DND-41 (cell line): ENCODE data around the gene BPIFB2.

Experiments used
- ATAC-seq: fragments of 200-7000 bp; cut with Tn5 transposase; 3 replicates; pipeline ENCODE4 v1.9.1; 2021; ENCODE audit warnings: low read depth; ENCODE audit not compliant: insufficient read depth
- DNase-seq: peaks from one replicate; pipeline ENCODE4 v3.0.0-alpha.2; 2020
- H2AFZ ChIP-seq: 2 replicates; pipeline ENCODE4 v1.6.0; 2012; ENCODE audit warnings: low read depth, low read length
- H3K27ac ChIP-seq: 2 replicates; pipeline ENCODE4 v1.5.1; 2012; ENCODE audit warnings: low read length, inconsistent platforms
- H3K27me3 ChIP-seq: fragments of 200-600 bp; sonication (generic); 2 replicates; pipeline ENCODE4 v1.6.0; 2012; ENCODE audit warnings: low read length, mild to moderate bottlenecking, inconsistent platforms; ENCODE audit not compliant: insufficient read depth, poor library complexity
- H3K36me3 ChIP-seq: 2 replicates; pipeline ENCODE4 v1.5.1; 2012; ENCODE audit warnings: low read length, inconsistent platforms; ENCODE audit not compliant: insufficient read depth
- H3K4me1 ChIP-seq: 2 replicates; pipeline ENCODE4 v1.5.1; 2012; ENCODE audit warnings: mild to moderate bottlenecking, low read length; ENCODE audit not compliant: insufficient read depth
- H3K4me2 ChIP-seq: 2 replicates; pipeline ENCODE4 v1.6.0; 2012; ENCODE audit warnings: mild to moderate bottlenecking, moderate library complexity, low read length, inconsistent platforms; ENCODE audit not compliant: insufficient read depth
- H3K4me3 ChIP-seq, 2 experiments: fragments of 200-600 bp in 1 of 2; shearing (Covaris generic) in 1 of 2; 2 replicates each; pipeline ENCODE4 v1.5.1; 2012 to 2016; ENCODE audit warnings: inconsistent platforms in 2 of 2, low read length in 2 of 2, mild to moderate bottlenecking in 2 of 2, low read depth in 1 of 2, moderate library complexity in 1 of 2
- H3K79me2 ChIP-seq: 2 replicates; pipeline ENCODE4 v1.6.0; 2012; ENCODE audit warnings: low read length, inconsistent platforms; ENCODE audit not compliant: insufficient read depth
- H3K9ac ChIP-seq: 2 replicates; pipeline ENCODE4 v1.6.0; 2012; ENCODE audit warnings: low read depth, mild to moderate bottlenecking, inconsistent platforms, low read length, moderate library complexity
- H3K9me3 ChIP-seq: 2 replicates; pipeline ENCODE4 v1.5.1; 2012; ENCODE audit warnings: low read length, moderate library complexity, mild to moderate bottlenecking, inconsistent platforms; ENCODE audit not compliant: insufficient read depth, severe bottlenecking
- H4K20me1 ChIP-seq: 2 replicates; pipeline ENCODE4 v1.6.0; 2012; ENCODE audit warnings: low read length; ENCODE audit not compliant: insufficient read depth
- EZH2 ChIP-seq: IDR thresholded peaks from 3 replicates; pipeline ENCODE4 v1.6.1; 2012; ENCODE audit warnings: borderline replicate concordance, low read depth, mild to moderate bottlenecking, moderate library complexity, low read length, inconsistent platforms; ENCODE audit not compliant: severe bottlenecking
- TF ChIP-seq, protein P1 (sequence below): IDR thresholded peaks from 2 replicates; pipeline ENCODE4 v1.5.1; 2012; ENCODE audit warnings: borderline replicate concordance, low read length, moderate library complexity, mild to moderate bottlenecking; ENCODE audit not compliant: poor library complexity, severe bottlenecking; ENCODE audit errors: extremely low read depth

BPIFB2 gene

GRCh38 chr20:32984196-32984595 is 23.3 kb upstream of the BPIFB2 start:
- Histone ChIP-seq H3K9ac (no peak overlapping the region), H3K36me3 (no peaks in the 10 kb centered on the region), H3K4me3 (no peak overlapping the region), H3K27ac (no peak overlapping the region), H3K9me3 (no peaks in the 10 kb centered on the region), H3K4me2 (no peak overlapping the region), H2AFZ (no peak overlapping the region), H3K27me3 (no peaks in the 10 kb centered on the region), H3K79me2 (no peaks in the 10 kb centered on the region), H4K20me1 (no peaks in the 10 kb centered on the region), H3K4me1 (no peaks in the 10 kb centered on the region)
- no peak for DNase-seq
- ATAC-seq = no peak
- no peak for TF ChIP-seq EZH2
- TF ChIP-seq, protein P1, sequence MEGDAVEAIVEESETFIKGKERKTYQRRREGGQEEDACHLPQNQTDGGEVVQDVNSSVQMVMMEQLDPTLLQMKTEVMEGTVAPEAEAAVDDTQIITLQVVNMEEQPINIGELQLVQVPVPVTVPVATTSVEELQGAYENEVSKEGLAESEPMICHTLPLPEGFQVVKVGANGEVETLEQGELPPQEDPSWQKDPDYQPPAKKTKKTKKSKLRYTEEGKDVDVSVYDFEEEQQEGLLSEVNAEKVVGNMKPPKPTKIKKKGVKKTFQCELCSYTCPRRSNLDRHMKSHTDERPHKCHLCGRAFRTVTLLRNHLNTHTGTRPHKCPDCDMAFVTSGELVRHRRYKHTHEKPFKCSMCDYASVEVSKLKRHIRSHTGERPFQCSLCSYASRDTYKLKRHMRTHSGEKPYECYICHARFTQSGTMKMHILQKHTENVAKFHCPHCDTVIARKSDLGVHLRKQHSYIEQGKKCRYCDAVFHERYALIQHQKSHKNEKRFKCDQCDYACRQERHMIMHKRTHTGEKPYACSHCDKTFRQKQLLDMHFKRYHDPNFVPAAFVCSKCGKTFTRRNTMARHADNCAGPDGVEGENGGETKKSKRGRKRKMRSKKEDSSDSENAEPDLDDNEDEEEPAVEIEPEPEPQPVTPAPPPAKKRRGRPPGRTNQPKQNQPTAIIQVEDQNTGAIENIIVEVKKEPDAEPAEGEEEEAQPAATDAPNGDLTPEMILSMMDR = no peak

DNA sequence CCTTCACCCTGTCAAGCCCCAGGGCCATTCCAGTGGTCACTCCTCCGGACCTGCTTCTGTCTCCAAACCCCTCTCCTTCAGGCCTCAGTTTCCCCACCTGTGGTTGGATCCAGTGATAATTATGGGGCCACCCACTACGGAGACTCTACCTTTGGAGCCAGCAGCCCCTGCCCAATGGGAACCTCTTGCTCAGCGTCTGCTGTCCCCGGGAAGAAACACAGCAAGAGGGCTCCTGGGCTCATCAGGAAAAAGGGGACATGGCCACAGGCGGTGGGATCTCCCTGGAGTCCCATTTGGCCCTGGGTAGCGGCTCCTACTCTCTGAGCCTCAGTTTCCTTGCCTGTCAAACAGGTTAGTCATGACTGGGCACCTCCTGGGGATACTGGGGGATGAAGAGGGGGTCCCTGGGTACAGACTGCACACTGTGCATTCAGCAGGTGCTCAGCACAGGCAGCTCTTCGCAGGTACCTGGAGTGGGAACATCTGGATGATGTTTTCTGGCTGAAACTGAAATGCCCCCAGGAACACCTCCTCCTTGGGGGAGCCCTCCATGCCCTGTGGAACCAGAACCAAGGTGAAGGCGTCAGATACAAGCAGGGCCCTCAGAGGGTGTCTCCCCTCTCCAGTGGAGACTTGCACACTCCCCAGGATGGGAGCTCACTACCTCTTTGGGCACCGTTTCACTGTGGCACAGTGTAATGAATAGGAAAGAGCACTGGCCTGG is 22.7 kb upstream of the BPIFB2 start:
- Histone ChIP-seq H3K27ac (no peak overlapping the region), H3K4me3 (no peak overlapping the region), H3K27me3 (no peaks in the 10 kb centered on the region), H3K4me2 (no peak overlapping the region), H3K4me1 (no peaks in the 10 kb centered on the region), H2AFZ (no peak overlapping the region), H3K9ac (no peak overlapping the region), H4K20me1 (no peaks in the 10 kb centered on the region), H3K9me3 (no peaks in the 10 kb centered on the region), H3K79me2 (no peaks in the 10 kb centered on the region), H3K36me3 (no peaks in the 10 kb centered on the region)
- DNase-seq = no peak
- ATAC-seq = no peak
- no peak for TF ChIP-seq EZH2
- TF ChIP-seq, protein P1 = no peak

GRCh38 chr20:32985596-32985995 is 21.9 kb upstream of the BPIFB2 start:
- no peak overlapping the region for H3K9ac ChIP-seq
- TF ChIP-seq, protein P1 = no peak
- TF ChIP-seq EZH2 = no peak
- H3K9me3 ChIP-seq = no peaks in the 10 kb centered on the region
- no peak for ATAC-seq
- no peaks in the 10 kb centered on the region for H3K4me1 ChIP-seq
- H3K79me2 ChIP-seq = no peaks in the 10 kb centered on the region
- H3K27me3 ChIP-seq = no peaks in the 10 kb centered on the region
- H3K27ac ChIP-seq = no peak overlapping the region
- H3K4me2 ChIP-seq = no peak overlapping the region
- no peak overlapping the region for H2AFZ ChIP-seq
- no peak for DNase-seq
- no peak overlapping the region for H3K4me3 ChIP-seq
- H3K36me3 ChIP-seq = no peaks in the 10 kb centered on the region
- H4K20me1 ChIP-seq = no peaks in the 10 kb centered on the region
